Transverse colon (tissue), 4 donors: Measurements from ENCODE around the gene ITGB3BP. TPM values are rescaled to one million over a fixed set of nuclear protein-coding genes. Genes with fewer than 3 reads are reported as not detected.

ENCODE experiments used
- DNase-seq: peaks from one replicate; pipeline ENCODE4 v3.0.0-alpha.2; 2019
- H3K27ac ChIP-seq, 4 donors: fragments of 200-600 bp; sonication (generic); 2 replicates each; pipeline ENCODE4 v1.5.1; 2016 to 2018; ENCODE audit warnings: inconsistent platforms in 4 of 4
- H3K27me3 ChIP-seq: fragments of 200-600 bp; sonication (generic); 2 replicates; pipeline ENCODE4 v1.5.1; 2017; ENCODE audit warnings: inconsistent platforms
- H3K36me3 ChIP-seq, 4 donors: fragments of 200-600 bp; sonication (generic); 2 replicates each; pipeline ENCODE4 v1.5.1; 2017 to 2019; ENCODE audit warnings: inconsistent platforms in 4 of 4
- H3K4me1 ChIP-seq, 4 donors: fragments of 200-600 bp; sonication (generic); 2 replicates each; pipeline ENCODE4 v1.5.1; 2017 to 2020; ENCODE audit warnings: inconsistent platforms in 4 of 4
- H3K4me3 ChIP-seq, 4 donors: fragments of 200-600 bp; sonication (generic); 1 replicate in 1 of 4; 2 replicates in 3 of 4; pipeline versions ENCODE4 v1.5.1 to v1.6.1; 2017 to 2019; ENCODE audit warnings: inconsistent platforms in 4 of 4
- H3K9me3 ChIP-seq, 2 donors: fragments of 200-600 bp; sonication (generic); 2 replicates each; pipeline ENCODE4 v1.5.1; 2017 to 2019; ENCODE audit warnings: inconsistent platforms in 2 of 2
- EP300 ChIP-seq: sonication (generic); formaldehyde crosslinking; IDR thresholded peaks from one replicate; pipeline ENCODE4 v1.6.1; 2017; ENCODE audit warnings: antibody characterized with exemption, low read depth
- POLR2A ChIP-seq: fragments of 450-650 bp; IDR thresholded peaks from one replicate; pipeline ENCODE4 v1.6.1; 2016; ENCODE audit warnings: antibody characterized with exemption, mild to moderate bottlenecking, moderate library complexity
- POLR2AphosphoS5 ChIP-seq, 3 donors: sonication (generic); formaldehyde crosslinking; IDR thresholded peaks; one replicate each; pipeline ENCODE4 v1.6.1; 2016; ENCODE audit warnings: antibody characterized with exemption in 3 of 3
- WGBS, 2 donors: methylation state at CpG; one replicate each; pipeline ENCODE4 v1.1.5; 2018; ENCODE audit warnings: low coverage in 1 of 2; 5-methylcytosine and 5-hydroxymethylcytosine counted together
- in situ Hi-C, 4 donors: fragments of 200-750 bp; cut with MboI; loops; one replicate each; pipeline versions ENCODE4 v1.15.0 to v1.15.1; 2017; ENCODE audit warnings: low sequenced_read_pairs in 3 of 4, low pct_ligation_motif_present in 1 of 4, low pct_unique_long_range_greater_than_20kb in 1 of 4
- intact Hi-C: fragments of 100-400 bp; cut with DNase I; formaldehyde crosslinking; loops from one replicate; pipeline ENCODE4 v1.15.1; 2023; ENCODE audit warnings: low total_unique reads
- total RNA-seq, 4 donors: library from RNA; depleted of rRNA; stranded (reverse); fragments of >200 nt; gene quantifications; one replicate each; pipeline ENCODE4 v1.1.0, GENCODE V29; 2016
- TF ChIP-seq, protein P1 (sequence below), 5 experiments: fragments of 200-600 bp in 3 of 5; fragments of 450-650 bp in 2 of 5; sonication (generic) in 3 of 5; IDR thresholded peaks; 1 replicate in 2 of 5; 2 replicates in 3 of 5; pipeline ENCODE4 v1.5.1; 2016 to 2017; ENCODE audit warnings: antibody characterized with exemption in 5 of 5, inconsistent platforms in 3 of 5, mild to moderate bottlenecking in 2 of 5, moderate library complexity in 1 of 5

Gene ITGB3BP
- total RNA-seq, 4 donors from 2014 or later, result 0.80 to 12.2 (median 7.1) TPM

DNA sequence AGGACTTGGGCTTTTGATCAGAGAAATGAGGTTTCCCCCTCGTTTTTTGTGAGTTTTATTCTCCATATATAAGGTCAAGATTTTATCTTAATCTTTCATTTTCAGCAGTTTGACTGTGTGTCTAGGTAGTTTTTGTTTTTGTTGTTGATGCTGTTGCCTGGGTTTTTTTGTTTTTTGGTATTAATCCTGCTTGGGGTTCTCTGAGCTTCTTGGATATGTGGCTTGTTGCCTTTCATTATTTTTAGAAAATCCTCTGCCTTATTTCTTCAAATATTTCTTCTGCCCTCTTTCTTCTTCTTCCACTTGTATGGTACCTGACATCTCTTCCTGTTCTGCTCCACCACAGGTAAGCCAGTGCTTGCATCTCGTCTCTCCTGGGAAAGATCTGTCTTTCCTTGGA is 25.3 kb upstream of the ITGB3BP start:
- no peak for DNase-seq
- Histone ChIP-seq H3K4me1 (no peaks in the 10 kb centered on the region), H3K27me3 (no peaks in the 10 kb centered on the region), H3K9me3 (no peaks in the 10 kb centered on the region), H3K27ac (no peak overlapping the region), H3K36me3 (no peaks in the 10 kb centered on the region), H3K4me3 (no peak overlapping the region)
- WGBS, 2 donors, result 83 to 91% methylated on average over 1 to 2 of the region's 2 CpGs
- TF ChIP-seq POLR2AphosphoS5 (IDR thresholded peaks at IDR 0.05), result no peak
- TF ChIP-seq EP300, result no peak
- TF ChIP-seq POLR2A, result no peak
- TF ChIP-seq, protein P1, sequence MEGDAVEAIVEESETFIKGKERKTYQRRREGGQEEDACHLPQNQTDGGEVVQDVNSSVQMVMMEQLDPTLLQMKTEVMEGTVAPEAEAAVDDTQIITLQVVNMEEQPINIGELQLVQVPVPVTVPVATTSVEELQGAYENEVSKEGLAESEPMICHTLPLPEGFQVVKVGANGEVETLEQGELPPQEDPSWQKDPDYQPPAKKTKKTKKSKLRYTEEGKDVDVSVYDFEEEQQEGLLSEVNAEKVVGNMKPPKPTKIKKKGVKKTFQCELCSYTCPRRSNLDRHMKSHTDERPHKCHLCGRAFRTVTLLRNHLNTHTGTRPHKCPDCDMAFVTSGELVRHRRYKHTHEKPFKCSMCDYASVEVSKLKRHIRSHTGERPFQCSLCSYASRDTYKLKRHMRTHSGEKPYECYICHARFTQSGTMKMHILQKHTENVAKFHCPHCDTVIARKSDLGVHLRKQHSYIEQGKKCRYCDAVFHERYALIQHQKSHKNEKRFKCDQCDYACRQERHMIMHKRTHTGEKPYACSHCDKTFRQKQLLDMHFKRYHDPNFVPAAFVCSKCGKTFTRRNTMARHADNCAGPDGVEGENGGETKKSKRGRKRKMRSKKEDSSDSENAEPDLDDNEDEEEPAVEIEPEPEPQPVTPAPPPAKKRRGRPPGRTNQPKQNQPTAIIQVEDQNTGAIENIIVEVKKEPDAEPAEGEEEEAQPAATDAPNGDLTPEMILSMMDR (IDR thresholded peaks at IDR 0.05), result no peak
- intact Hi-C loops, result no loop called here
- in situ Hi-C loops, result loop anchor here in 1 of 4 donors (25.0 kb wide), 1 partner anchor 711 kb away; no protein-coding TSS in a partner anchor

DNA sequence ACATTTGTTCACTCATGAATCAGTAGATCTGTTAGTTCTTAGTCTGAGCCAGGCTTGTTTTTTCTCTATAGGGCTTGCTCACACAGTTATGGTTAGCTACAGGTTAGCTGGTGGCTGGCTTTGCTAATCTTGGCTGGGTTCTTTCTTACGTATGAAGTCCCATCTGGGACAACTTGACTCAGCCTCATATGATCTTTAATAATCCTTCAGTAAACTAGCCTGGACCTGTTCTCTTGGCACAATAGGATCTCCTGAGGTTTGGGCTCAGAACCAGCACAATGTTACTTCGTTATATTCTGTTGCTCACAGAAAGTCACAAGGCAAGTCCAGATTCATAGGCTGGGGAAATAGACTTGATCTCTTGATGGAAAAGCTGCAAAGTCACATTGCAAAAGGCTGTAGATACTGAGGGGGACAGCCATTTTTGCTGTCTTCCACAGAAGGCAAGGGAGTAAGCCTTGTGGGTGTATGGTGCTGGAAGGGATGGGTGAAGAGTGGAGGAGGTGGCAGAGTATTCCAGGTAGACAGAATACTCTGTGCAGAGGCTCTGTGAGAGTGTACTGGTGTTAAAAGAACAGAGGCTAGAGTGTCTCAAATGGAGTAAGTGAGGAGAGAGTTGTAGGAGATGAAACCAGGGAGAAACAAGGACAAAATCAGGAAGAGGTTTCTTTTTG is 24.7 kb upstream of the ITGB3BP start:
- intact Hi-C loops, result no loop called here
- H3K4me3 ChIP-seq, result no peak overlapping the region
- no peak for TF ChIP-seq POLR2AphosphoS5 (IDR thresholded peaks at IDR 0.05)
- TF ChIP-seq, protein P1 (IDR thresholded peaks at IDR 0.05), result no peak
- TF ChIP-seq POLR2A, result no peak
- no peak for TF ChIP-seq EP300
- DNase-seq, result no peak
- in situ Hi-C loops, result loop anchor here in 1 of 4 donors (25.0 kb wide), 1 partner anchor 710 kb away; no protein-coding TSS in a partner anchor
- no peaks in the 10 kb centered on the region for H3K27me3 ChIP-seq
- no peaks in the 10 kb centered on the region for H3K4me1 ChIP-seq
- no peak overlapping the region for H3K27ac ChIP-seq
- 95 to 100% methylated on average over 1 to 2 of the region's 2 CpGs for WGBS, 2 donors
- no peaks in the 10 kb centered on the region for H3K36me3 ChIP-seq
- H3K9me3 ChIP-seq, result no peaks in the 10 kb centered on the region

DNA sequence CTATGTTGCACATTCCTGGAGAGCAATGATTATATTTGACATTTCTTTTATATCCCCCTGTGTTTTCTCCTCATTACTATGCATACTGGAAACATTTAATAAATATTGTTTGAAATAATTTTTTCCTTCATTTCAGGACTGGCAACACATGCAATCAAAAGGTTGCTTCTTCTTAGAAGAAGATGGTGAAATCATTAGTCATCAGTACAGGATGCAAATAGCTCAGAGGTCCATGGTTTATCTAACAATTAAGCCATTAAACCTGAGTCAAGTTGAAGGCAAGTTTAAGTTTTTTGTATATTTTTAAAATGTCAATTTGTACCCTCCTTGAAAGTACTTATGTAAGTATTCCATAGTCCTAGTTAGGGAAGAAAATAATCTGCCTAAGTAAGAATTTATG is 22.8 kb upstream of the ITGB3BP start:
- TF ChIP-seq POLR2A (no peak), EP300 (no peak), POLR2AphosphoS5 (IDR thresholded peaks at IDR 0.05) (no peak)
- TF ChIP-seq, protein P1 (IDR thresholded peaks at IDR 0.05), result no peak
- in situ Hi-C loops (loop anchor here in 1 of 4 donors (25.0 kb wide), 1 partner anchor 708 kb away; no protein-coding TSS in a partner anchor), intact Hi-C loops (no loop called here)
- no peaks in the 10 kb centered on the region for H3K9me3 ChIP-seq
- H3K27me3 ChIP-seq, result no peaks in the 10 kb centered on the region
- H3K27ac ChIP-seq, result no peak overlapping the region
- DNase-seq, result no peak
- no peak overlapping the region for H3K4me3 ChIP-seq
- no peaks in the 10 kb centered on the region for H3K4me1 ChIP-seq
- H3K36me3 ChIP-seq, result no peaks in the 10 kb centered on the region

DNA sequence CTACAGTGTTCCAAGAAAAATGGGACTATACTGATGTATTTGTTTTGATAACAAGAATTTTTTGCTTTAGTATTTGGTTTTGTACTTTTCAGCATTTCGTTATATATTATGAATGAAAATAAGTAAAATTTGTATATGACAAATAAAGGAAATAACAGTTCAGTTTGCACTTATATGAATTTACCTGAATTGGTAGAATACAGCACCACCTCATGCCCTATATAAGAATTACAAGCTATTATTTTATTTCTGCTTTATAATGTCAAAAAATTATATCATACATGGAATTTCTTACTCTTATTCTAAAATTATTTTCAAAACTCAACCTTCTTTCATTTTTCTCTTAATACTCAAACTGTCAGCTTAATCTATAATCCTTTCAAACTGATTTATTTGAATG is 14.9 kb upstream of the ITGB3BP start:
- Histone ChIP-seq H3K4me3 (no peak overlapping the region), H3K36me3 (peaks cover 0 to 11% (median 2%) of the 10 kb centered on the region in 4 donors), H3K4me1 (no peaks in the 10 kb centered on the region), H3K27me3 (no peaks in the 10 kb centered on the region), H3K9me3 (no peaks in the 10 kb centered on the region), H3K27ac (no peak overlapping the region)
- in situ Hi-C loops, result loop anchor here in 1 of 4 donors (25.0 kb wide), 1 partner anchor 701 kb away; no protein-coding TSS in a partner anchor
- no peak for DNase-seq
- WGBS, 2 donors, result 50 to 67% methylated on average over 1 of the region's 1 CpG
- intact Hi-C loops, result no loop called here
- TF ChIP-seq POLR2AphosphoS5 (IDR thresholded peaks at IDR 0.05), result no peak
- TF ChIP-seq, protein P1 (IDR thresholded peaks at IDR 0.05), result peak in 4 of 5 experiments; percentile 33 to 46 (median 40)
